ENCODE data around the gene ECT2. TPM values are rescaled to one million over a fixed set of nuclear protein-coding genes. Genes with fewer than 3 reads are reported as not detected.

The ECT2 gene
- polyA plus RNA-seq, 1 donor (not counting 4 experiments of a cell fraction or from before 2014, with no cell fraction given) = 34.2 TPM

DNA sequence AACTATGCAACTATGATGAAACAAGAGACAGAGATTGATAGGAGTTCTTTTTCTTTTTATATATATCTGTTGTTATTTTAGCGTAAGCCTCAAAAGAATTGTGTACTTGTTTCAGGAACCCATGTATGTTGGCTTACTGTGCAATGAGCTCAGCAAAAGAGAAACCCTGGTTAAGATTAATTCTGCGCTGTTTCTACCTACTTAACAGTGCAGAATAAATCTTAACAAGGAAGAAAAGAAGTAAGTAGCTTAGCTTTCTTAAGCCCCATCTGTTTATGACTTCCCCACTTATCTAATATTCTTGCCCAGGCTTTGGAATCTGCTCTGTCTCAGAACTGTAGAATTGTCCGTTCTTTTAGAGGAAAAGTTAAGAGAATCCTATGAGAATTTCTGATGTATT, 27.4 kb downstream of the ECT2 start:
- FAIRE-seq = no peak

DNA sequence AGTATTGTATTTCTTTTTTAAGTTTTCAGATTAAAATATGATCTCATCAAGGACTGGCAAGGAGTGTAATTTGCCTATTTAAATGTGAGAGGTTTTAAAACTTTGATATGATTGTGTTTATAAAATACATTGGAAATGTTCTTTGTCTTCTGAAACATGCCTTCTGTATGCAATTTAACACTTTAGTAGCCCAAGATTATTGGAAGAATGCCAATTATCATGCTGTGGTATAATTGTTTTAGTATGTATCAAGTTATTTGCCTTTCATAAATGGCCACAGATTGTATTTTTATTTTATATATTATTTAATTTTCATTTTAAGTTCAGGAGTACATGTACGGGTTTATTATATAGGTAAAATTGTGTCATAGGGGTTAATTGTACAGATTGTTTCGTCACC, 31.7 kb downstream of the ECT2 start:
- Histone ChIP-seq H3K36me3 (ENCODE audit: control insufficient read depth in 2 of 2, extremely low read depth in 1 of 2, insufficient read depth in 2 of 2, low read length in 2 of 2) (peaks cover 0 to 3% of the 10 kb centered on the region in 2 experiments), H3K9me1 (ENCODE audit: control insufficient read depth, extremely low read depth, insufficient read depth, low read length) (no peaks in the 10 kb centered on the region), H3K4me2 (ENCODE audit: control insufficient read depth, extremely low read depth, insufficient read depth, low read depth, low read length) (no peak overlapping the region), H3K4me1 (ENCODE audit: control insufficient read depth, extremely low read depth, insufficient read depth, low read length) (no peaks in the 10 kb centered on the region), H2AFZ (ENCODE audit: control insufficient read depth, low read length) (no peak overlapping the region), H3K27ac (ENCODE audit: control insufficient read depth, insufficient read depth, low read length) (no peak overlapping the region), H3K27me3 (ENCODE audit: control insufficient read depth, extremely low read depth, insufficient read depth, low read length) (no peaks in the 10 kb centered on the region), H3K9me3 (ENCODE audit: control insufficient read depth, low read depth, low read length) (no peaks in the 10 kb centered on the region), H3K4me3 (ENCODE audit: control insufficient read depth in 2 of 3, extremely low read depth in 1 of 3, insufficient read depth in 2 of 3, low read depth in 1 of 3, low read length in 3 of 3) (no peak overlapping the region), H3K79me2 (ENCODE audit: control insufficient read depth, insufficient read depth, low read length) (no peaks in the 10 kb centered on the region), H3K9ac (ENCODE audit: control insufficient read depth, extremely low read depth, insufficient read depth, low read length) (no peak overlapping the region), H4K20me1 (ENCODE audit: control insufficient read depth, extremely low read depth, insufficient read depth, low read length) (no peaks in the 10 kb centered on the region)
- DNase-seq (ENCODE audit: low read depth, low spot score) (no peak), FAIRE-seq (no peak)
- TF ChIP-seq, protein P1, sequence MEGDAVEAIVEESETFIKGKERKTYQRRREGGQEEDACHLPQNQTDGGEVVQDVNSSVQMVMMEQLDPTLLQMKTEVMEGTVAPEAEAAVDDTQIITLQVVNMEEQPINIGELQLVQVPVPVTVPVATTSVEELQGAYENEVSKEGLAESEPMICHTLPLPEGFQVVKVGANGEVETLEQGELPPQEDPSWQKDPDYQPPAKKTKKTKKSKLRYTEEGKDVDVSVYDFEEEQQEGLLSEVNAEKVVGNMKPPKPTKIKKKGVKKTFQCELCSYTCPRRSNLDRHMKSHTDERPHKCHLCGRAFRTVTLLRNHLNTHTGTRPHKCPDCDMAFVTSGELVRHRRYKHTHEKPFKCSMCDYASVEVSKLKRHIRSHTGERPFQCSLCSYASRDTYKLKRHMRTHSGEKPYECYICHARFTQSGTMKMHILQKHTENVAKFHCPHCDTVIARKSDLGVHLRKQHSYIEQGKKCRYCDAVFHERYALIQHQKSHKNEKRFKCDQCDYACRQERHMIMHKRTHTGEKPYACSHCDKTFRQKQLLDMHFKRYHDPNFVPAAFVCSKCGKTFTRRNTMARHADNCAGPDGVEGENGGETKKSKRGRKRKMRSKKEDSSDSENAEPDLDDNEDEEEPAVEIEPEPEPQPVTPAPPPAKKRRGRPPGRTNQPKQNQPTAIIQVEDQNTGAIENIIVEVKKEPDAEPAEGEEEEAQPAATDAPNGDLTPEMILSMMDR (optimal IDR thresholded peaks at IDR 0.05 in 1 of 3, IDR thresholded peaks at IDR 0.05 in 1 of 3, conservative IDR thresholded peaks at IDR 0.05 in 1 of 3; ENCODE audit: extremely low read depth in 1 of 3, insufficient read depth in 2 of 3, low read length in 3 of 3) = no peak
- TF ChIP-seq EZH2 (IDR thresholded peaks at IDR 0.05; ENCODE audit: low read length) = no peak
- dilution Hi-C loops (cut with MboI; ENCODE audit: extremely low pct_ligation_motif_present, low sequenced_read_pairs) = no loop called here

More for the DNA sequence above, 27.4 kb downstream of the ECT2 start:
- no peaks in the 10 kb centered on the region for H3K4me1 ChIP-seq (ENCODE audit: control insufficient read depth, extremely low read depth, insufficient read depth, low read length)
- H2AFZ ChIP-seq (ENCODE audit: control insufficient read depth, low read length) = no peak overlapping the region
- DNase-seq (ENCODE audit: low read depth, low spot score) = no peak
- H3K9ac ChIP-seq (ENCODE audit: control insufficient read depth, extremely low read depth, insufficient read depth, low read length) = no peak overlapping the region
- H3K9me1 ChIP-seq (ENCODE audit: control insufficient read depth, extremely low read depth, insufficient read depth, low read length) = no peaks in the 10 kb centered on the region
- dilution Hi-C loops (cut with MboI; ENCODE audit: extremely low pct_ligation_motif_present, low sequenced_read_pairs) = no loop called here
- no peaks in the 10 kb centered on the region for H4K20me1 ChIP-seq (ENCODE audit: control insufficient read depth, extremely low read depth, insufficient read depth, low read length)
- TF ChIP-seq, protein P1 (optimal IDR thresholded peaks at IDR 0.05 in 1 of 3, IDR thresholded peaks at IDR 0.05 in 1 of 3, conservative IDR thresholded peaks at IDR 0.05 in 1 of 3; ENCODE audit: extremely low read depth in 1 of 3, insufficient read depth in 2 of 3, low read length in 3 of 3) = no peak
- TF ChIP-seq EZH2 (IDR thresholded peaks at IDR 0.05; ENCODE audit: low read length) = no peak
- H3K27me3 ChIP-seq (ENCODE audit: control insufficient read depth, extremely low read depth, insufficient read depth, low read length) = no peaks in the 10 kb centered on the region
- H3K36me3 ChIP-seq (ENCODE audit: control insufficient read depth in 2 of 2, extremely low read depth in 1 of 2, insufficient read depth in 2 of 2, low read length in 2 of 2) = peaks cover 5 to 6% of the 10 kb centered on the region in 2 experiments
- H3K79me2 ChIP-seq (ENCODE audit: control insufficient read depth, insufficient read depth, low read length) = no peaks in the 10 kb centered on the region
- no peak overlapping the region for H3K4me2 ChIP-seq (ENCODE audit: control insufficient read depth, extremely low read depth, insufficient read depth, low read depth, low read length)
- H3K27ac ChIP-seq (ENCODE audit: control insufficient read depth, insufficient read depth, low read length) = no peak overlapping the region
- no peak overlapping the region for H3K4me3 ChIP-seq (ENCODE audit: control insufficient read depth in 2 of 3, extremely low read depth in 1 of 3, insufficient read depth in 2 of 3, low read depth in 1 of 3, low read length in 3 of 3)
- H3K9me3 ChIP-seq (ENCODE audit: control insufficient read depth, low read depth, low read length) = no peaks in the 10 kb centered on the region

Measured in keratinocyte (primary cell).